GM18511 (cell line): Measurements from ENCODE around the gene GCNT1.
"Not testable (repeated sequence)": the region's sequence is repeated elsewhere in the genome, so short reads cannot be mapped to it uniquely, and the experiment has no call there.

Experiments used
- ATAC-seq: cut with Tn5 transposase; IDR thresholded peaks from one replicate; pipeline ENCODE4 v1.9.1; 2021; ENCODE audit warnings: mild to moderate bottlenecking, moderate library complexity; ENCODE audit not compliant: unreplicated experiment

The GCNT1 gene

DNA sequence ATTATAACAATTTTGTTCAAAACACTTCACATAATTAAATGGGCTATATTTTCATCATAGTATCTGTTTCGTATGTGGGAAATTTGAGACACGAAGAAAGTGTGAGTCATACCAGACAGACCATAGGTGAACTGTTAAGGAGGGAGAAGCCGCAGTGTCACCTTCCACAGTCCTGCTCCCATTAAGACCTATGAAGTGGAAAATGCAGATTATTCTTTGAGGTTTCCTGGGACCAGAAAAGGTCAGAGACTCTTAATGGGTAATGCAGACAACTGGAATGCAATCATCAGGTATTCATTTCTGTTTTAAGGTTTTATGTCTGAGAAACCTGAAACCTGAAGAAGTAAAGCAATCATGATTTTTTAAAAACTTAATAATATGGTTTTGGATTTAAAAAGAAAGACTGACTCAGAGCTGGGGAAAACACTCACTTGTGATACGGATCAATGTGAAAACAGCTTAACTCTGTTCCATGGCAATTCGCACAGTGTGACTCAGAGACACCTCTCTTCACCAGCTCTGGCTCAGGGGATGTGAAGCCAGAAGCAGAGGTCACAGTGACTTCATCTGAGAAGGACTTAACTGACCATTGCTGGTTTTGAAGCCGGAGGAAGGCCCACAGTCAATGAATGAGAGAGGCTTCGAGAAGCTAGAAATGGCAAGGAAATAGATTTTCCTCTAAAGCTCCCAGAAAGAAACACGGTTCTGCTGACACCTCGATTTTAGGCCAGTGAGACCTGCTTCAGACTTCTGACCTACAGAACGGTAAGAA lies 17.2 kb upstream of the GCNT1 start:
- ATAC-seq = peak; percentile 64

DNA sequence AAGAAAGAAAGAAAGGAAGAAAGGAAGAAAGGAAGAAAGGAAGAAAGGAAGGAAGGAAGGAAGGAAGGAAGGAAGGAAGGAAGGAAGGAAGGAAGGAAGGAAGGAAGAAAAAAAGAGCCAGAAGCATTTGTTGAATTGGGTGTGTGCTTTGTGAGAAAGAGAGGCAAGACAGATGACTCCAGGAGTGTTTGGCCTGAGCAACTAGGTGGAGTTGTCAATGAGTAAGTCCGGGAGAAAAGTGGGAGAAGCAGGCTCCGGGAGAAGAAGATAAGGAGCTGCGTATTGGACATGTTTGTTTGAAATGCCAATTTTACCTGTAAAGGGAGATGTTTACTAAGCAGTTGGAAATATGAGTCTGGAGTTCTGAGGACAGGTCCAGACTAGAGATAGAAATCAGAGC lies 15.1 kb upstream of the GCNT1 start:
- no peak for ATAC-seq

DNA sequence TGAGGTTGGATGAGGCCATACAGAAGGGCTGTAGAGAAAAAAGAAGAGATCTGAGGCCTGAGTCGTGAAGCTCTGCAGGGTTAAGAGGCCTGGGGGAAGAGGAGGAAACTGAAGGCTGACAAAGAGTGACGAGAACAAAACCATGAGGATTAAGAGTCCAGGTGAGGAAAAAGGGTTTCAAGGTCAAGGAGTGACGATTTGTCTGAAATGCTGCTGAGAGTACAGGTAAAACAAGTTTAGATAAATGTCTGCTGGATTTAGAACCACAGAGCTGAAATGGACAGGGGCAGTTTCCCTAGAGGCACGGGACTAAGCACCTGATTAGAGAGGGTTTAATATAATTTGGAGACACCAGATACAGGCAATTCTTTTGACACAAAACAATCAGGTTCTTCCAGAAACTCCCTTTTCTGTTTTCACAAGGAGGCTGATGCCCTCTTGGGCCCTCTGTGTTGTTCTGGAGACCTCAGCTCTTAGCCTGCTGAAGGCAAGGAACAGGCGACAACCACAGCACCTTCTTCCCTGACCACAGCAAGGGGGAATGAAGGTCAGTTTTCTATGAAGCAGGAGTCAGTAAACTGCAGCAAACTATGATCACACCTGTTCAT lies 14.6 kb upstream of the GCNT1 start:
- no peak for ATAC-seq

DNA sequence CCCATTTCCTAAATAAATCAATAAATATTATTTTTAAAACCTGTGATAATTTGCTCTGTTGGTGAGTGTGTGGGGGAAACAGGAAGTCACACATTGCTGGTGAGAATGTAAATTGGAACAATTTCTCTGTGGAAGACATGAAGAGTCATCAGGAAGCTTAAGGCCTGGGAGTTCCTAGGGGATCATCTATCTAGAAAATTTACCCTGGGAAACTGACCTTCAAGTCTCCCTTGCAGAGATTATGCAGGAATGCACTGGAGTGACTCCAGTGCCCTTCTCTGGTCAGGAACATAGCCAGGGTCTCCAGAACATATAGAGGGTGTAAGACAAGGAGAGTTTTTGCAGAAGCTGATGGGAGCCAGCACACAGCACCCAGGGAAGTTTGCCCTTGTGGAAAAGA lies 13.0 kb upstream of the GCNT1 start:
- ATAC-seq = no peak

DNA sequence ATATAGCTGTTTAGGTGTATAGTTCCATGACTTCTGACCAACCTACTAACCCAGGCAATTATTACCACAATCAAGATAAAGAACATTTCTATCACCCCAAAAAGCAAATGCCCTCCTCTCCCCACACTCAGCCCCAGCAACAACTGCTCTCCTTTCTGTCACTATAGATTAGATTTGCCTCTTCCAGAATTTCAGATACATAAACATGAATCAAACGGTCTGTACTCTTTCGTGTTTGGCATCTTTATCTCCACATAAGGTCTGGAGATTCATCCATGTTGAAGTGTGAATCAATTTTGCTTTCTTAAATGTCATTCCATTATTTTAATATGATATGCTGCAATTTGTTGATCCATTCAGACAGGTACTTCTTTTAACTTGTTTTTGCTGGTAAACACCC lies 10.5 kb upstream of the GCNT1 start:
- no peak for ATAC-seq

DNA sequence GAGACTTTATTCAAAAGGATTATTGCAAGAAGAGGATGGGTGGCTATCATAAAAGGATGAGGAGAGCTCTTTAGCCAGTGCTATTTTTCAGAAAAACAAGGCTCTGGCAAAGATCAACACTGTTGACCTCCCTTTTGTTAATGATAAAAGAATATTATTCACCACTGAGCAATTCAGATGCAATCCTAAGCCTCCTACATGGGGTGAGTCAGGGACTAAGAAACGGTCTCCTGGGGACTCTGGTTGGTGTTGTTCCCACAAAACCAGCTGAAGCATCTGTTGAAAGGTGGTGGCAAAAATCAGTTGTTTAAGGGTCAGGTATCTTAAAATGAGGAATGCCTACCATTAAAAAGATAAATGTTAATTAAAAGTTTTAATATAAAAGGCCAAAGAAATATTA lies 7.7 kb upstream of the GCNT1 start:
- no peak for ATAC-seq

DNA sequence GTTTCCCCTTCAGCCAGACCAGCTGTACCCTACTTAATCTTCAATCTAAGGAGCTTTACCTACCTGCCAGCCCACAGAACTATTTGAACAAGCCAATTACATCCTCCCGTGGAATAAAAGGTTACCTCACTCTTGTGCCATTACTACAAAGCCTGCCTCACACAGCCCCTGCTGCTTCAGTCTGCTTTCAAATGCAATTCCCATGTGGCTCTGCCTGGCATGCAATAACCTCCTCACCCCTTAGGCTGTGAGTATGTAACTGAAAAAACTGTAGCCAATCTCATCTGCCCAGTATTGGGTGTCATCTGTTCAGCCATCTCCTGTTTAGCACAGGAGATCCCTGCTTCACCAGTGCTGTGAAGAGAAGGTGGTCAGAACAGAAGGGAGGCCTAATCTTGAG lies 6.1 kb upstream of the GCNT1 start:
- ATAC-seq = no peak

DNA sequence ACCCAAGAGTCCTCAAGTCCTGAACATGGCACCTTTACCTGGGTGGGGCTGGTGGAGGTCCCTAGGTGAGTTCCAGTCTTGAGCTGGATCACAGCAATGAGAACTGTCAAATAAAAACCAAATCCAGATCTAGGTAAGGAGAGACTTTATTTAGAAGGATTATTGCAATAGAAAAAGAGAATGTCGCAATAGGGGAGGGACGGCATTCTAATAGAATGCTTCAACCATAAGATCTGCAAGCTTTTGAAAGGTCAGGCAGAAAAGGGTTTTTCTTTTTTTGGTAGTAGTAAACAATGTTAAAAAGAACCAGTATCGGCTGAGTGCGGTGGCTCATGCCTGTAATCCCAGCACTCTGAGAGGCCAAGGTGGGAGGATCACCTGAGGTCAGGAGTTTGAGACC lies 5.2 kb upstream of the GCNT1 start:
- ATAC-seq = no peak

DNA sequence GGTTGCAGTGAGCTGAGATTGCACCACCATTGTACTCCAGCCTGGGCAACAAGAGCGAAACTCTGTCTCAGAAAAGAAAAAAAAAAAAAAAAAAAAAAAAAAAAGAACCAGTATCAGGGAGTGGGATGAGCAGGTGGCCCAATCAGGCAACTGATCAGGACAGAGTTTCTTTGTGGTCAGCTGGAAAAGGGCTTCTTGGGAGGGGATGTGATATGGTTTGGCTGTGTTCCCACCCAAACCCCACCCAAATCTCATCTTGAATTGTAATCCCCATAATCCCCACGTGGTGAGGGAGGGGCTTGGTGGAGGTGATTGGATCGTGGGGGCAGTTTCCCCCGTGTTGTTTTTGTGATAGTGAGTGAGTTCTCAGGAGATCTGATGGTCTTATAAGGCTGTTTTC lies 4.7 kb upstream of the GCNT1 start:
- ATAC-seq = no peak

DNA sequence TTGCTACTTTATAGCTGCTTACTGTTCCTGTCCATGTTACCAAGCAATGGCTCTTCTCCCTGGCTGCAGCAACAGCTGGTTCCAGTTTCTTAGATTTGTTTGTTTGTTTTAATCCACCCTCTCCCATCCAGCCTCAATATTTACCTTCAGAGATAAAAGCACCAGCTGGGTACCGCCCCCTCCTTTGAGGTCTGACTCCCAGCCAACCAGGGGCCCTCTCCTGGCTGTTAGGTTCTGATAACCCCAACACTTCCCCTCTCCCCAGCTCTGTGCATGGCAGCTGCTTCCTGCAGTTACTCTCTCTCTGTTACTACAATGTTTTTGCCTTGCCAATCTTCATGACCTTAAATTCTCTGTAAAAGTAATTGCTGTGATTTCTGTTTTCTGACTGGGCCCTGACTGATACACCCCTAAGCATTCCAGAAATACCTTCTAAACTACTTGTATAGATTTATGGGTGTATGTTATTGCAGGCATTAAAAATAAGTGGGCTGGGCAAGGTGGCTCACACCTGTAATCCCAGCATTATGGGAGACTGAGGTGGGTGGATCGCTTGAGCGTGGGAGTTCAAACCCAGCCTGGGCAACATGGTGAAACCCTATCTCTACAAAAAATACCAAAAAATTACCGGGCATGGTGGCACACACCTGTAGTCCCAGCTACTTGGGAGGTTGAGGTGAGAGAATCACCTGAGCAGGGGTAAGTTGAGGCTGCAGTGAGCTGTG lies 2.6 kb upstream of the GCNT1 start:
- peak; percentile 36 for ATAC-seq

DNA sequence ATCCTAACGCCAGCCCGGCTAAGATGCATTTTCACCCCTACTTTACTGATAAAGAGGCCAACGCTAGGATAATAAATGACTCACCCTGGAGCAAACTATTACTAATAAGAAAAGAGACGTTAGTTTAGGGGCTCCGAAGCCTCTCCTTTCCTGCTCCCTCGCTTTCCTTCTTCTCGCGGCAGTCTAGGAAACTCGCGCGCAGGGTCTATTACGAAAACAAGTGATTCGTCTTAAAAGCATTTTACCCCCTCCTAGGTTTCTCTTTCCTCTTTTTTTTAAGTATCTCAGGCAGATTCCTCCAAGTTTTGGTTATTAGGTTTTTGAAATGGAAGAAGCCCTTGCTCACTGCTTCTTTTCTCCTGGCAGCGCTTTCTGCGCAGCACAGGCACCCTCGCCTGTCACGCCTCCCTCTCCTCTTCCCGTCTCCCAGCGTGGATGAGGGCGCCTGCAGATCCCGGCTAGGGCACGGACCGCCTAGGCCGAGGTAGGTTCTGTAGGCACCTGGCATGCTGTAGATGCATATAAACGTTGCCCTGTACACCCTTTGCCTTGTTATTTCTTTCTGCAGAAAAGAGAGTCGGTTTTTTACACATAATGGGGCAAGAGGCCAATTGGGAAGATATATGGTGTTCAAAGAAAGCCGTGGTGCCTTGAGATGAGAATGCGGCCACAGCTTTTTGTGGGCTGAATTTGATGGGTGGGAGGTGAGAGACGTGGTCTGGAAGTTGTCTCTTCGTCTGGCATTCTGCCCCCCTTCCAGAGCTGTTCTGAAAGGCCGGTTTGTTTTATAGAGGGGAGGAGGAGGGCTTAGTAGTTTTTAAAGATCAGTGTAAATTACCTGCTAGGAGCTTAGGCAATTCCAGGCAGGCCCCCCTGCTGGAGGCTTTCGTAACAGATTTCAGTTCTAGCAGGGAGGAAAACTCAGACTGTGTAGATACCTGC lies 983 bp downstream of the GCNT1 start:
- ATAC-seq = peak; percentile 2

DNA sequence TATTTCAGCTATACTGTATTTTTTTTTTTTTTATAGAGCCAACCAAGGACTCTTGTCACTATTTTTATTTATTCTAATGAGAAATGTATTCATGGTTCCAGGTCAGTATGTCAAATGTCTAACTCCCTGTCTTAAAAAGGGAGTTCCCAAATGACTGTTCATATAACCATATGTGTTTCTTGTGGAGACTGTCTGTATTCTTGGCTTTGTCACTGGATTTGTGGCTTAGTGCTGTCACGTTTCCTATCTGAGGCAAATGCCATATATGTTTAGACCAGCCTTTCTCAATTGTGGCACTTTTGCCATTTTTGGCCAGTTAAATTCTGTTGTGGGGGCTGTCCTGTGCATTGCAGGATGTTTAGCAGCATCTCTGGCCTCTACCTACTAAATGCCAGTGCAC lies 3.1 kb downstream of the GCNT1 start:
- ATAC-seq = no peak

DNA sequence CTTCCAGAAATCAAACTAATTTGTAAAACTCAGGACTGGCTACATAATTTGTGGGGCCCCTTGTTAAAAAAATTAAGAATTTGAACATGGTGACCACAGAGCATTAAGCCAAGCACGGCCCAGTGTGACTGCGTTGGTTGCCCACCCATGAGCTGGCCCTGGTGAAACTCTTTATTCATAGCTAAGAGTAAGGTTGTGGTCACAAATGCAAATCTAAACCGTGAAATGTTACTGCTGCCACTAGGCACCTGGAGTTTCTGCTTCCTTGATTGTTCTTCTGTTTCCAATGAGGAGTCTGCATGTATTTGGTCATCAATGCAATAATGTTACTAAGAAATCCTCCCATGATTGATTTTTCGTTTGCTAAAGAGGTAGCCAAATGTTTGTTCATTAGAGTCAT lies 4.2 kb downstream of the GCNT1 start:
- peak; percentile 54 for ATAC-seq

DNA sequence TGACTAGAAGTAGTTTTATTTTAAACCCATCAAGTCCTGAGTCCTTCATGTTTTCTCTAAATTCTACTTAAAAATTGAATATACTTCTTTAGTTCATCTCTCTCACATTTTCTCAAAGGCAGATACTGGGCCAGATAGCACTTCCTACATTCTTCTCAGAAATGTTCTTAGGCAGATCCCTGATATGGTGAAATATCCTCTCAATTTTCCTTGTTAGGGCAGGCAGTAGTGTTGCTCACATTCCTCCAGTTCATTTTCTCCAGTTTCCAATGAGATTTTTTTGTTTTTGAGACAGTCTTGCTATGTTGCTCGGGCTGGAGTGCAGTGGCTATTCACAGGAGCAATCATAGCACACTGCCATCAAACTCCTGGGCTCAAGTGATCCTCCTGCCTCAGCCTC lies 5.7 kb downstream of the GCNT1 start:
- ATAC-seq = no peak

DNA sequence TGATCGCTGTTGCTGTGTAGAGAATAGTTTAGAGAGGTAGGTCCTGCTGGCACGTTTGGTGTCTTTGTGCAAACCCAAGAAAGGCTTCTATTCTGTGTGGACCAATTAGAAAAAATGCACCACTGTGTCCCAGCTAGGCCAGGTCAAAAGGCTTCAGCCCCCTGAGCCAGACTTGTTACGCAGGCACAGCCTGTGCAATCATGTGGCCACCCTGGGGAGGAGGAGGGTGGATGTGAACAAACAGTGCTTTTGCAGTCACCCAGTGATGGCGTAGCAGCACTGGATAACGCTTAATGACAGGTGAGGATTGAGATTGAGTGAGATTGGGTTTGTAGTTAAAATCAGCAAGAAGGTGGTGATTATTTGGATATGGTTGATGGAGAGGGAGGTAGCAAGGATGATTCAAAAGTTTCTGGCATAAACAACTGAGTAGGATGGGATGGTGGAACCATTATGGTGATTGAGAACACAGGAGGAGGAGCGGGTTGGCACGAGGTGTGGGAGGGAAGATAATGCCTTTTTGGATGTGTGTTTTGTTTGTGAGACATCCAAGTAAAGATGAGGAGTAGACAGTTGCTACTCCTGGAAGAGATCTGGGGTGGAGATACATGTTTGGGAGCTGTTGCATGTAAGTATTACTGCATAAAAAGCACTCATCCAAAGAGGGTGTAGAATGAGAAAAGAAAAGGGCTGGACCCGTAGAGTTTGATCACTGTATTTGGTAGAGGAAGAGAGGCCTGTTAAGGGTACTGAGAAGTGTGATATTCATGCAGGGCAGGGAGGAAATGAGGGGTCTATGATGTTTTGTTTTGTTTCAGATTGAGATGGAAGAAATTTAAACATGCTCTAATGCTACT lies 6.7 kb downstream of the GCNT1 start:
- ATAC-seq = no peak

DNA sequence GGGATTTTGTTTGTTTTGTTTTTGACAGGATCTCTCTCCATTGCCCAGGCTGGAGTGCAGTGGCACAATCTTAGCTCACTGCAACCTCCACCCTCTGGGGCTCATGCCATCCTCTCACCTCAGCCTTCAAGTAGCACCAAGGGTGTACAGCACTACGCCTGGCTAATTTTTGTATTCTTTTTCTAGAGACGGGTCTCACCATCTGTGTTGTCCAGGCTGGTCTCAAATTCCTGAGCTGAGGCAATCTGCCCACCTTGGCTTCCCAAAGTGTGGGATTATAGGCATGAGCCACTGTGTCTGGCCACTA lies 7.3 kb downstream of the GCNT1 start:
- ATAC-seq = no peak

DNA sequence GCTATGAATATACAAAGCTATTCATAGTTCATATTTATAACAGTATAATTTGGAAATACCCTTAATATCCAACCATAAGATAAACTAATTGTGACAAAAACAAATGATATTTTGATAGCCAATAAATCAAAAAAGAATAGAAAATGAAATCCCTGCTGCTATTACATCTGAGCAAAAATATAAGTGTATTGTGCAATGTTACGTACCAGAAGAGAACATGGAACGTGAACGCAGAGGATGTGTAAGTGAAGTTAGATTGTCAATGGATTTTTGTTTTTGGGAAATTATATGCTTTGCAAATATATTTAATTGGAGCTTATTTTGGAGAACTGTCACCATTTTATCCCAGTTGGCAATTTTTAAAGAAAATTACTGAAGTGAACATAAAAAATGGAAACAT lies 15.4 kb downstream of the GCNT1 start:
- no peak for ATAC-seq

DNA sequence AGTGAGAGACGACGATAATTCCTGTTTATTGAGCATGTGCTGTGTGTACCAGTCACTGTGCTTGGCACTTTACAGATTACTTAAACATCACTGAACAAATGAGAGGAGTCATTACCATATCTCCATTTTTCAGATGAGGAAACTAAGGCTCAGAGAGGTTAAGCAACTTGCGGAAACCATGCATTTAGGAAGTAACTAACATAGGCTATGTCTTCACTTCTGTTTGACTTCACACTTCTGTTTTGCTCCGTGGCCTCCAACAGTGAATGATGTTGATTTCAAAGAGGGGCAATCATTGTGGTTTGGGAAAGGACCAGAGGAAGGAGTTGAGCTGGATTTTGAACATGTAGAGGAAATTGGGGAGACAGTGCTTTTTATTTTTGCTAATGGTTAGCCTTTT lies 16.7 kb downstream of the GCNT1 start:
- no peak for ATAC-seq

DNA sequence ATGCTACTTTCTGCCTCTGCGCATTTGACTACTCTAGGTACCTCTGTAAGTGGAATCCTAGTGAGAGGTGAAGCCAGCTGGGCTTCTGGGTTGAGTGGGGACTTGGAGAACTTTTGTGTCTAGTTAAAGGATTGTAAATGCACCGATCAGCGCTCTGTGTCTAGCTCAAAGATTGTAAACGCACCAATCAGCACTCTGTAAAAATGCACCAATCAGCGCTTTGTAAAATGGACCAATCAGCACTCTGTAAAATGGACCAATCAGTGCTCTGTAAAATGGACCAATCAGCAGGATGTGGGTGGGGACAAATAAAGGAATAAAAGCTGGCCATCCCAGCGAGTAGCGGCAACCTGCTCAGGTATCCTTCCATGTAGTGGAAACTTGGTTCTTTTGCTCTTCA lies 18.8 kb downstream of the GCNT1 start:
- ATAC-seq = not testable (repeated sequence)

DNA sequence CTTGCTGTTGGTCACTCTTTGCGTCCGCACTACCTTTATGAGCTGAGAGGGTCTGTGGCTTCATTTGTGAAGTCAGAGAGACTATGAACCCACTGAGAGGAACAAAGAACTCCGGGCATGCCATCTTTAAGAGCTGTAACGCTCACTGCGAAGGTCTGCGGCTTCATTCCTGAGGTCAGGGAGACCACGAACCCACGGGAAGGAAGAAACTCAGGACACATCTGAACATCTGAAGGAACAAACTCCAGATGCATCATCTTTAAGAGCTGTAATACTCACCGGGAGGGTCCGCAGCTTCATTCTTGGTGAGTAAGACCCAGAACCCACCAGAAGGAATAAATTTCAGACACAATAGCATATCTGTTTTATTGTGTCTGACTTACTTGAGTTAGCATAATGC lies 19.2 kb downstream of the GCNT1 start:
- ATAC-seq = no peak
